Measurements from ENCODE around the gene AGAP3. TPM values are rescaled to one million over a fixed set of nuclear protein-coding genes. Genes with fewer than 3 reads are reported as not detected.
"Not testable (repeated sequence)": the region's sequence is repeated elsewhere in the genome, so short reads cannot be mapped to it uniquely, and the experiment has no call there.

AGAP3 gene
- 10 to 100 TPM; 49.0 to 75.2 (median 66.2) TPM for total RNA-seq

GRCh38 chr7:151085691-151086620, at the start of gene AGAP3:
AGAP3 (plus strand) TSS chr7:151086475; CDS start chr7:151086742, 267 bp downstream.
- peaks cover 30 to 60% of the 10 kb centered on the region in 2 donors for H3K4me1 ChIP-seq
- no peaks in the 10 kb centered on the region for H3K27me3 ChIP-seq
- H3K36me3 ChIP-seq, result no peaks in the 10 kb centered on the region
- intact Hi-C loops (cut with DNase I), result no loop called here
- TF ChIP-seq CTCF (IDR thresholded peaks at IDR 0.05) (no peak), POLR2A (IDR thresholded peaks at IDR 0.05) (peak in 1 of 2 donors; percentile 71)
- H3K4me3 ChIP-seq (replicated peaks in 1 of 3), result peak within 1 kb of the TSS; percentile 43 to 80 (median 80)
- no peaks in the 10 kb centered on the region for H3K9me3 ChIP-seq
- peak within 1 kb of the TSS; percentile 60 to 87 (median 71) for H3K27ac ChIP-seq
- WGBS, 2 donors, result 1 to 2% methylated on average over 6 of the region's 84 CpGs
- peak; percentile 86 to 88 for DNase-seq

GRCh38 chr7:151038951-151039849, 47.1 kb upstream of the AGAP3 start:
- Histone ChIP-seq H3K4me1 (peaks cover 0 to 16% of the 10 kb centered on the region in 2 donors), H3K27me3 (no peaks in the 10 kb centered on the region), H3K4me3 (replicated peaks in 1 of 3) (no peak overlapping the region), H3K27ac (peak overlapping the region in 2 of 3 donors; percentile 41 to 53), H3K36me3 (peaks cover 26 to 28% of the 10 kb centered on the region in 2 donors), H3K9me3 (no peaks in the 10 kb centered on the region)
- DNase-seq, result peak; percentile 39 to 43
- TF ChIP-seq POLR2A (IDR thresholded peaks at IDR 0.05), result no peak
- TF ChIP-seq CTCF (IDR thresholded peaks at IDR 0.05), result no peak
- intact Hi-C loops (cut with DNase I), result no loop called here
- 42 to 64% methylated on average over 11 to 12 of the region's 12 CpGs for WGBS, 2 donors

- no peaks in the 10 kb centered on the region for H3K27me3 ChIP-seq
- H3K4me3 ChIP-seq (replicated peaks in 1 of 3), result no peak overlapping the region
- intact Hi-C loops (cut with DNase I), result no loop called here
- no peak overlapping the region for H3K27ac ChIP-seq
- TF ChIP-seq CTCF (IDR thresholded peaks at IDR 0.05), result no peak
- TF ChIP-seq POLR2A (IDR thresholded peaks at IDR 0.05), result no peak
- H3K36me3 ChIP-seq, result peaks cover 20 to 21% of the 10 kb centered on the region in 2 donors
- WGBS, 2 donors, result 66 to 84% methylated on average over 15 of the region's 18 CpGs
- H3K9me3 ChIP-seq, result no peaks in the 10 kb centered on the region
- peaks cover 0 to 16% of the 10 kb centered on the region in 2 donors for H3K4me1 ChIP-seq
- no peak for DNase-seq
Observed at GRCh38 chr7:151039850-151040548, 46.3 kb upstream of the AGAP3 start.

GRCh38 chr7:151040616-151041375, 45.5 kb upstream of the AGAP3 start:
- Histone ChIP-seq H3K4me3 (replicated peaks in 1 of 3) (no peak overlapping the region), H3K36me3 (peaks cover 12 to 15% of the 10 kb centered on the region in 2 donors), H3K4me1 (peaks cover 0 to 16% of the 10 kb centered on the region in 2 donors), H3K9me3 (no peaks in the 10 kb centered on the region), H3K27me3 (no peaks in the 10 kb centered on the region), H3K27ac (no peak overlapping the region)
- no peak for TF ChIP-seq POLR2A (IDR thresholded peaks at IDR 0.05)
- TF ChIP-seq CTCF (IDR thresholded peaks at IDR 0.05), result no peak
- no peak for DNase-seq
- intact Hi-C loops (cut with DNase I), result no loop called here
- WGBS, 2 donors, result 93 to 94% methylated on average over 20 to 26 of the region's 30 CpGs

GRCh38 chr7:151043449-151043848, 42.8 kb upstream of the AGAP3 start:
- H3K4me1 ChIP-seq, result peaks cover 0 to 22% of the 10 kb centered on the region in 2 donors
- H3K27ac ChIP-seq; intact Hi-C loops (cut with DNase I); H3K27me3 ChIP-seq; H3K36me3 ChIP-seq; DNase-seq; H3K9me3 ChIP-seq; H3K4me3 ChIP-seq (replicated peaks in 1 of 3): not testable (repeated sequence)
- WGBS, 2 donors, result 91 to 95% methylated on average over 10 of the region's 10 CpGs
